Fibroblast of skin of scalp (primary cell): Measurements from ENCODE around the gene VDR.

Experiments used
- DNase-seq: peaks from one replicate; pipeline ENCODE4 v3.0.0-alpha.2; 2013

Gene VDR

GRCh38 chr12:47892819-47893218 is 12.0 kb downstream of the VDR start:
- DNase-seq = no peak

GRCh38 chr12:47891356-47891755 is 13.4 kb downstream of the VDR start:
- no peak for DNase-seq

GRCh38 chr12:47889040-47889439 is 15.8 kb downstream of the VDR start:
- no peak for DNase-seq

- no peak for DNase-seq
These were observed 16.5 kb downstream of the VDR start for GRCh38 chr12:47888153-47888819.

- no peak for DNase-seq
These were observed 17.3 kb downstream of the VDR start for GRCh38 chr12:47887529-47887928.

GRCh38 chr12:47886510-47887240 is 18.1 kb downstream of the VDR start:
- DNase-seq = no peak

- no peak for DNase-seq
These were observed 19.2 kb downstream of the VDR start for GRCh38 chr12:47885566-47885965.

- DNase-seq = no peak
These were observed 19.7 kb downstream of the VDR start for GRCh38 chr12:47885012-47885501.

- DNase-seq = no peak
These were observed 20.3 kb downstream of the VDR start for GRCh38 chr12:47884501-47884900.

- DNase-seq = no peak
These were observed 21.1 kb downstream of the VDR start for GRCh38 chr12:47883663-47884195.

- DNase-seq = peak; percentile 29
These were observed 21.8 kb downstream of the VDR start for GRCh38 chr12:47882781-47883546.

GRCh38 chr12:47881826-47882427 is 22.9 kb downstream of the VDR start:
- peak; percentile 97 for DNase-seq

GRCh38 chr12:47881051-47881450 is 23.7 kb downstream of the VDR start:
- DNase-seq = no peak

- no peak for DNase-seq
These were observed 25.8 kb downstream of the VDR start for GRCh38 chr12:47878918-47879481.

GRCh38 chr12:47878293-47878917 is 26.4 kb downstream of the VDR start:
- no peak for DNase-seq

- DNase-seq = no peak
These were observed 27.7 kb downstream of the VDR start for GRCh38 chr12:47877081-47877480.

- no peak for DNase-seq
These were observed 28.3 kb downstream of the VDR start for GRCh38 chr12:47876440-47876960.

GRCh38 chr12:47875746-47876439 is 28.9 kb downstream of the VDR start:
- no peak for DNase-seq

GRCh38 chr12:47874316-47874715 is 30.5 kb downstream of the VDR start:
- no peak for DNase-seq

GRCh38 chr12:47870175-47870781 is 34.5 kb downstream of the VDR start:
- peak; percentile 33 for DNase-seq
